ENCODE data around the gene BMP4.

The BMP4 gene

GRCh38 chr14:53947452-53948204, 9.0 kb downstream of the BMP4 start:
- H3K9ac ChIP-seq (ENCODE audit: low read depth in 1 of 2, low read length in 2 of 2) = no peak overlapping the region
- peaks cover 4 to 6% of the 10 kb centered on the region in 2 donors for H3K4me1 ChIP-seq (ENCODE audit: control insufficient read depth in 2 of 2, insufficient read depth in 2 of 2, low read length in 2 of 2)
- no peak overlapping the region for H3K27ac ChIP-seq (ENCODE audit: low read depth in 2 of 2, low read length in 2 of 2)
- H3K36me3 ChIP-seq (ENCODE audit: control insufficient read depth in 2 of 2, insufficient read depth in 2 of 2, low read length in 2 of 2) = peaks cover 0 to 3% of the 10 kb centered on the region in 2 donors
- no peaks in the 10 kb centered on the region for H3K9me3 ChIP-seq (ENCODE audit: control insufficient read depth in 2 of 2, low read length in 2 of 2)
- H3K27me3 ChIP-seq (ENCODE audit: control insufficient read depth in 2 of 2, insufficient read depth in 2 of 2, low read length in 2 of 2) = peaks cover 3 to 10% of the 10 kb centered on the region in 2 donors
- H3K4me3 ChIP-seq (ENCODE audit: low read length in 2 of 2) = no peak overlapping the region

- H3K9ac ChIP-seq (ENCODE audit: low read depth in 1 of 2, low read length in 2 of 2) = no peak overlapping the region
These were observed 9.6 kb downstream of the BMP4 start for GRCh38 chr14:53947094-53947445.

GRCh38 chr14:53946404-53947093, 10.1 kb downstream of the BMP4 start:
- Histone ChIP-seq H3K4me1 (ENCODE audit: control insufficient read depth in 2 of 2, insufficient read depth in 2 of 2, low read length in 2 of 2) (no peaks in the 10 kb centered on the region), H3K9ac (ENCODE audit: low read depth in 1 of 2, low read length in 2 of 2) (no peak overlapping the region), H3K36me3 (ENCODE audit: control insufficient read depth in 2 of 2, insufficient read depth in 2 of 2, low read length in 2 of 2) (peaks cover 0 to 3% of the 10 kb centered on the region in 2 donors), H3K4me3 (ENCODE audit: low read length in 2 of 2) (no peak overlapping the region), H3K27ac (ENCODE audit: low read depth in 2 of 2, low read length in 2 of 2) (no peak overlapping the region), H3K27me3 (ENCODE audit: control insufficient read depth in 2 of 2, insufficient read depth in 2 of 2, low read length in 2 of 2) (peaks cover 3 to 5% of the 10 kb centered on the region in 2 donors), H3K9me3 (ENCODE audit: control insufficient read depth in 2 of 2, low read length in 2 of 2) (no peaks in the 10 kb centered on the region)

More at GRCh38 chr14:53947094-53947445, 9.6 kb downstream of the BMP4 start:
- Histone ChIP-seq H3K27me3 (ENCODE audit: control insufficient read depth in 2 of 2, insufficient read depth in 2 of 2, low read length in 2 of 2) (peaks cover 3 to 9% of the 10 kb centered on the region in 2 donors), H3K36me3 (ENCODE audit: control insufficient read depth in 2 of 2, insufficient read depth in 2 of 2, low read length in 2 of 2) (peaks cover 0 to 3% of the 10 kb centered on the region in 2 donors), H3K9me3 (ENCODE audit: control insufficient read depth in 2 of 2, low read length in 2 of 2) (no peaks in the 10 kb centered on the region), H3K4me3 (ENCODE audit: low read length in 2 of 2) (no peak overlapping the region), H3K4me1 (ENCODE audit: control insufficient read depth in 2 of 2, insufficient read depth in 2 of 2, low read length in 2 of 2) (peaks cover 0 to under 1% of the 10 kb centered on the region in 2 donors), H3K27ac (ENCODE audit: low read depth in 2 of 2, low read length in 2 of 2) (no peak overlapping the region)

- Histone ChIP-seq H3K27me3 (ENCODE audit: control insufficient read depth in 2 of 2, insufficient read depth in 2 of 2, low read length in 2 of 2) (peaks cover 3 to 5% of the 10 kb centered on the region in 2 donors), H3K9ac (ENCODE audit: low read depth in 1 of 2, low read length in 2 of 2) (no peak overlapping the region), H3K27ac (ENCODE audit: low read depth in 2 of 2, low read length in 2 of 2) (no peak overlapping the region), H3K4me3 (ENCODE audit: low read length in 2 of 2) (no peak overlapping the region), H3K4me1 (ENCODE audit: control insufficient read depth in 2 of 2, insufficient read depth in 2 of 2, low read length in 2 of 2) (no peaks in the 10 kb centered on the region), H3K36me3 (ENCODE audit: control insufficient read depth in 2 of 2, insufficient read depth in 2 of 2, low read length in 2 of 2) (peaks cover 0 to 3% of the 10 kb centered on the region in 2 donors), H3K9me3 (ENCODE audit: control insufficient read depth in 2 of 2, low read length in 2 of 2) (no peaks in the 10 kb centered on the region)
These were observed 10.6 kb downstream of the BMP4 start for GRCh38 chr14:53946071-53946403.

GRCh38 chr14:53943751-53944083, 12.9 kb downstream of the BMP4 start:
- Histone ChIP-seq H3K9ac (ENCODE audit: low read depth in 1 of 2, low read length in 2 of 2) (no peak overlapping the region), H3K4me3 (ENCODE audit: low read length in 2 of 2) (no peak overlapping the region), H3K4me1 (ENCODE audit: control insufficient read depth in 2 of 2, insufficient read depth in 2 of 2, low read length in 2 of 2) (no peaks in the 10 kb centered on the region), H3K36me3 (ENCODE audit: control insufficient read depth in 2 of 2, insufficient read depth in 2 of 2, low read length in 2 of 2) (no peaks in the 10 kb centered on the region), H3K27me3 (ENCODE audit: control insufficient read depth in 2 of 2, insufficient read depth in 2 of 2, low read length in 2 of 2) (peaks cover 3 to 5% of the 10 kb centered on the region in 2 donors), H3K9me3 (ENCODE audit: control insufficient read depth in 2 of 2, low read length in 2 of 2) (no peaks in the 10 kb centered on the region), H3K27ac (ENCODE audit: low read depth in 2 of 2, low read length in 2 of 2) (no peak overlapping the region)

GRCh38 chr14:53942970-53943750, 13.5 kb downstream of the BMP4 start:
- Histone ChIP-seq H3K27ac (ENCODE audit: low read depth in 2 of 2, low read length in 2 of 2) (no peak overlapping the region), H3K9ac (ENCODE audit: low read depth in 1 of 2, low read length in 2 of 2) (no peak overlapping the region), H3K9me3 (ENCODE audit: control insufficient read depth in 2 of 2, low read length in 2 of 2) (no peaks in the 10 kb centered on the region), H3K4me3 (ENCODE audit: low read length in 2 of 2) (no peak overlapping the region), H3K27me3 (ENCODE audit: control insufficient read depth in 2 of 2, insufficient read depth in 2 of 2, low read length in 2 of 2) (peaks cover 3 to 5% of the 10 kb centered on the region in 2 donors), H3K36me3 (ENCODE audit: control insufficient read depth in 2 of 2, insufficient read depth in 2 of 2, low read length in 2 of 2) (no peaks in the 10 kb centered on the region), H3K4me1 (ENCODE audit: control insufficient read depth in 2 of 2, insufficient read depth in 2 of 2, low read length in 2 of 2) (no peaks in the 10 kb centered on the region)

GRCh38 chr14:53938136-53938837, 18.3 kb downstream of the BMP4 start:
- Histone ChIP-seq H3K27ac (ENCODE audit: low read depth in 2 of 2, low read length in 2 of 2) (no peak overlapping the region), H3K4me3 (ENCODE audit: low read length in 2 of 2) (no peak overlapping the region), H3K4me1 (ENCODE audit: control insufficient read depth in 2 of 2, insufficient read depth in 2 of 2, low read length in 2 of 2) (no peaks in the 10 kb centered on the region), H3K27me3 (ENCODE audit: control insufficient read depth in 2 of 2, insufficient read depth in 2 of 2, low read length in 2 of 2) (no peaks in the 10 kb centered on the region), H3K36me3 (ENCODE audit: control insufficient read depth in 2 of 2, insufficient read depth in 2 of 2, low read length in 2 of 2) (no peaks in the 10 kb centered on the region), H3K9me3 (ENCODE audit: control insufficient read depth in 2 of 2, low read length in 2 of 2) (no peaks in the 10 kb centered on the region), H3K9ac (ENCODE audit: low read depth in 1 of 2, low read length in 2 of 2) (no peak overlapping the region)

- Histone ChIP-seq H3K27me3 (ENCODE audit: control insufficient read depth in 2 of 2, insufficient read depth in 2 of 2, low read length in 2 of 2) (no peaks in the 10 kb centered on the region), H3K9ac (ENCODE audit: low read depth in 1 of 2, low read length in 2 of 2) (no peak overlapping the region), H3K36me3 (ENCODE audit: control insufficient read depth in 2 of 2, insufficient read depth in 2 of 2, low read length in 2 of 2) (no peaks in the 10 kb centered on the region), H3K27ac (ENCODE audit: low read depth in 2 of 2, low read length in 2 of 2) (no peak overlapping the region), H3K4me3 (ENCODE audit: low read length in 2 of 2) (no peak overlapping the region), H3K9me3 (ENCODE audit: control insufficient read depth in 2 of 2, low read length in 2 of 2) (no peaks in the 10 kb centered on the region), H3K4me1 (ENCODE audit: control insufficient read depth in 2 of 2, insufficient read depth in 2 of 2, low read length in 2 of 2) (no peaks in the 10 kb centered on the region)
These were observed 21.7 kb downstream of the BMP4 start for GRCh38 chr14:53934778-53935414.

- no peak overlapping the region for H3K27ac ChIP-seq (ENCODE audit: low read depth in 2 of 2, low read length in 2 of 2)
These were observed 23.7 kb downstream of the BMP4 start for GRCh38 chr14:53932966-53933365.

More at GRCh38 chr14:53932966-53933365, 23.7 kb downstream of the BMP4 start:
- no peak overlapping the region for H3K4me3 ChIP-seq (ENCODE audit: low read length in 2 of 2)
- no peaks in the 10 kb centered on the region for H3K9me3 ChIP-seq (ENCODE audit: control insufficient read depth in 2 of 2, low read length in 2 of 2)
- H3K36me3 ChIP-seq (ENCODE audit: control insufficient read depth in 2 of 2, insufficient read depth in 2 of 2, low read length in 2 of 2) = no peaks in the 10 kb centered on the region
- no peaks in the 10 kb centered on the region for H3K27me3 ChIP-seq (ENCODE audit: control insufficient read depth in 2 of 2, insufficient read depth in 2 of 2, low read length in 2 of 2)
- no peaks in the 10 kb centered on the region for H3K4me1 ChIP-seq (ENCODE audit: control insufficient read depth in 2 of 2, insufficient read depth in 2 of 2, low read length in 2 of 2)
- H3K9ac ChIP-seq (ENCODE audit: low read depth in 1 of 2, low read length in 2 of 2) = no peak overlapping the region
